IMR-90 (cell line): ENCODE results near the gene NT5DC2.

Experiments
- BHLHE40 ChIP-seq: fragments of 150-350 bp; IDR thresholded peaks from 2 replicates; pipeline ENCODE4 v1.6.1; 2016; ENCODE audit warnings: mild to moderate bottlenecking, low read depth, low read length
- CEBPB ChIP-seq: IDR thresholded peaks from 2 replicates; pipeline ENCODE4 v1.6.1; 2012; ENCODE audit warnings: low read depth, low read length, improper control_type of control experiment
- CHD1 ChIP-seq: IDR thresholded peaks from 2 replicates; pipeline ENCODE4 v1.6.1; 2012; ENCODE audit warnings: low read depth, low read length, improper control_type of control experiment
- FOS ChIP-seq: fragments of 150-350 bp; IDR thresholded peaks from 2 replicates; pipeline ENCODE4 v1.6.1; 2016; ENCODE audit warnings: low read depth, low read length
- MAZ ChIP-seq: IDR thresholded peaks from 2 replicates; pipeline ENCODE4 v1.6.1; 2012; ENCODE audit warnings: low read depth, mild to moderate bottlenecking, low read length, improper control_type of control experiment, moderate library complexity, borderline replicate concordance
- MXI1 ChIP-seq: IDR thresholded peaks from 2 replicates; pipeline ENCODE4 v1.6.1; 2012; ENCODE audit warnings: low read depth, mild to moderate bottlenecking, low read length, moderate library complexity, borderline replicate concordance
- POLR2A ChIP-seq: IDR thresholded peaks from 2 replicates; pipeline ENCODE4 v1.6.1; 2012; ENCODE audit warnings: mild to moderate bottlenecking, low read depth, low read length
- RAD21 ChIP-seq: IDR thresholded peaks from 2 replicates; pipeline ENCODE4 v1.6.1; 2012; ENCODE audit warnings: low read length, improper control_type of control experiment
- RCOR1 ChIP-seq: IDR thresholded peaks from 2 replicates; pipeline ENCODE4 v1.6.1; 2012; ENCODE audit warnings: mild to moderate bottlenecking, low read length, improper control_type of control experiment; ENCODE audit not compliant: insufficient replicate concordance
- RFX5 ChIP-seq: IDR thresholded peaks from 2 replicates; pipeline ENCODE4 v1.8.0; 2012; ENCODE audit warnings: low read depth, mild to moderate bottlenecking, low read length, moderate library complexity
- SMC3 ChIP-seq: fragments of 150-350 bp; IDR thresholded peaks from 2 replicates; pipeline ENCODE4 v1.6.1; 2016; ENCODE audit warnings: low read depth, mild to moderate bottlenecking, antibody characterized with exemption, low read length, moderate library complexity
- TF ChIP-seq, protein P1 (sequence below): conservative IDR thresholded peaks from 2 replicates; pipeline ENCODE4 v1.5.1; 2012; ENCODE audit warnings: mild to moderate bottlenecking, low read depth, low read length, improper control_type of control experiment
- TF ChIP-seq, protein P2 (sequence below): fragments of 150-350 bp; IDR thresholded peaks from 2 replicates; pipeline ENCODE4 v1.6.1; 2017; ENCODE audit warnings: mild to moderate bottlenecking, antibody characterized with exemption, low read length, low read depth
- TF ChIP-seq, protein P3 (sequence below): fragments of 150-350 bp; IDR thresholded peaks from 2 replicates; pipeline ENCODE4 v1.6.1; 2016; ENCODE audit warnings: low read depth, mild to moderate bottlenecking, low read length, moderate library complexity, borderline replicate concordance

DNA sequence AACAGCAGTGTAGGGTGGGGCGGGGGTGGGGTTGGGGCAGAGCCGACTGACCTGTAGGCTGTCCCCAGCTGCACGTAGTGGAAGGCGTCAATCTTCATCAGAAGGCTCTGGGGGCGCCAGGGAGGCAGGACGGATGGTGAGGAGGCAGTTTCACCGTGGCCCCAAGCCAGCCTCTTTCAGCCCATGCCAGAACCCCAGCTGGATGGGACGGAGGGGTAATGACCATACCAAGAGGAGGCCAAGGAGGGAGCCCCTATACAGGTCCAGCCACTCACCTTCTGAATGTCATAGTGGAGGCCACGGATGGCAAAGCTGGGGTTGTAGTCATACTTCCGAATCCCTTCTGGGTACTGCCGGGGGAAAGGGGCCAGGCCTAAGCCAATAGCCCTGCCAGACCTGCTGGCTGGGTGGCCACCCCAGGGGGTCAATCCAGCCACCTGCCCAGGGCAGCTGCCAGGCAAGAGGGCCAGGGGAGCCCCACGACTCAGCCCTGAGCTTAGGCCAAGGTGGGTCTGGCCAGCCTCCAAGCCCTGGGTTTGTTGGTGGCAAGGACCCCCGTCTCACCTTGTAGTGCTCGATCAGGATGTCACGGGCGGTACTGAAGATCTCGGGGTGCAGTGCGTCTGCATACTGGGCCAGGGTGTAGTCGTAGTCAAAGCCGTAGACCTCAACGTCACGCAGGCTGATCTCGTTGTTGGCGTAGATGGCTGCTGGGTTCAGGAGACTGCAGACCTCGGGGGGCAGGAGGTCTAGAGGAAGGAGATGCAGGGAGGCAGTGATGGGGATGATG lies 4.9 kb downstream of the NT5DC2 start:
- TF ChIP-seq, protein P1, sequence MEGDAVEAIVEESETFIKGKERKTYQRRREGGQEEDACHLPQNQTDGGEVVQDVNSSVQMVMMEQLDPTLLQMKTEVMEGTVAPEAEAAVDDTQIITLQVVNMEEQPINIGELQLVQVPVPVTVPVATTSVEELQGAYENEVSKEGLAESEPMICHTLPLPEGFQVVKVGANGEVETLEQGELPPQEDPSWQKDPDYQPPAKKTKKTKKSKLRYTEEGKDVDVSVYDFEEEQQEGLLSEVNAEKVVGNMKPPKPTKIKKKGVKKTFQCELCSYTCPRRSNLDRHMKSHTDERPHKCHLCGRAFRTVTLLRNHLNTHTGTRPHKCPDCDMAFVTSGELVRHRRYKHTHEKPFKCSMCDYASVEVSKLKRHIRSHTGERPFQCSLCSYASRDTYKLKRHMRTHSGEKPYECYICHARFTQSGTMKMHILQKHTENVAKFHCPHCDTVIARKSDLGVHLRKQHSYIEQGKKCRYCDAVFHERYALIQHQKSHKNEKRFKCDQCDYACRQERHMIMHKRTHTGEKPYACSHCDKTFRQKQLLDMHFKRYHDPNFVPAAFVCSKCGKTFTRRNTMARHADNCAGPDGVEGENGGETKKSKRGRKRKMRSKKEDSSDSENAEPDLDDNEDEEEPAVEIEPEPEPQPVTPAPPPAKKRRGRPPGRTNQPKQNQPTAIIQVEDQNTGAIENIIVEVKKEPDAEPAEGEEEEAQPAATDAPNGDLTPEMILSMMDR, result no peak
- TF ChIP-seq FOS (no peak), SMC3 (no peak), POLR2A (no peak), RFX5 (no peak), CEBPB (no peak), MAZ (no peak), BHLHE40 (no peak), MXI1 (no peak), RAD21 (no peak), CHD1 (no peak), RCOR1 (no peak)
- TF ChIP-seq, protein P2, sequence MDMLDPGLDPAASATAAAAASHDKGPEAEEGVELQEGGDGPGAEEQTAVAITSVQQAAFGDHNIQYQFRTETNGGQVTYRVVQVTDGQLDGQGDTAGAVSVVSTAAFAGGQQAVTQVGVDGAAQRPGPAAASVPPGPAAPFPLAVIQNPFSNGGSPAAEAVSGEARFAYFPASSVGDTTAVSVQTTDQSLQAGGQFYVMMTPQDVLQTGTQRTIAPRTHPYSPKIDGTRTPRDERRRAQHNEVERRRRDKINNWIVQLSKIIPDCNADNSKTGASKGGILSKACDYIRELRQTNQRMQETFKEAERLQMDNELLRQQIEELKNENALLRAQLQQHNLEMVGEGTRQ, result no peak
- TF ChIP-seq, protein P3, sequence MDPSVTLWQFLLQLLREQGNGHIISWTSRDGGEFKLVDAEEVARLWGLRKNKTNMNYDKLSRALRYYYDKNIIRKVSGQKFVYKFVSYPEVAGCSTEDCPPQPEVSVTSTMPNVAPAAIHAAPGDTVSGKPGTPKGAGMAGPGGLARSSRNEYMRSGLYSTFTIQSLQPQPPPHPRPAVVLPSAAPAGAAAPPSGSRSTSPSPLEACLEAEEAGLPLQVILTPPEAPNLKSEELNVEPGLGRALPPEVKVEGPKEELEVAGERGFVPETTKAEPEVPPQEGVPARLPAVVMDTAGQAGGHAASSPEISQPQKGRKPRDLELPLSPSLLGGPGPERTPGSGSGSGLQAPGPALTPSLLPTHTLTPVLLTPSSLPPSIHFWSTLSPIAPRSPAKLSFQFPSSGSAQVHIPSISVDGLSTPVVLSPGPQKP, result no peak
